DND-41 (cell line): ENCODE results near the gene CUBN.

Experiments
- EZH2 ChIP-seq: IDR thresholded peaks from 3 replicates; pipeline ENCODE4 v1.6.1; 2012; ENCODE audit warnings: borderline replicate concordance, low read depth, mild to moderate bottlenecking, moderate library complexity, low read length, inconsistent platforms; ENCODE audit not compliant: severe bottlenecking
- TF ChIP-seq, protein P1 (sequence below): IDR thresholded peaks from 2 replicates; pipeline ENCODE4 v1.5.1; 2012; ENCODE audit warnings: borderline replicate concordance, low read length, moderate library complexity, mild to moderate bottlenecking; ENCODE audit not compliant: poor library complexity, severe bottlenecking; ENCODE audit errors: extremely low read depth

DNA sequence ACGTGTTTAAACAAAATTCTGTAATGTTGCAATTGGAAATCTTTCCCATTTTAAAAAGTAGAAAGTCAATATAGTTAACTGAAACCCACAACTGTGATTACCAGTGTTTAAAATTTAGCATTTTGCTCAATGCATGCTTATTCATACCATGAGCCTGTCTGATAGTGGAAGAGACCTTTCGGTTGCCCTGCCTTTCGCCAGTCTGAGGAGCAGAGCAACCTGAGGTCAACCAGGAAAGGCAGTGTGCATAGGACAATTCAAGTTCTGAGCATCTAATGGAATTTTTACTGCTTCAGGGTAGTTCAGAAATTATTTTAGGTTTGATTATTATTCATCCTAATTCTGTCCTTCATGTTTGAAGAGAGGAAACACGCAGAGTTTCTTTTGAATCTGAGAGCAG, 100.8 kb downstream of the CUBN start:
- TF ChIP-seq, protein P1, sequence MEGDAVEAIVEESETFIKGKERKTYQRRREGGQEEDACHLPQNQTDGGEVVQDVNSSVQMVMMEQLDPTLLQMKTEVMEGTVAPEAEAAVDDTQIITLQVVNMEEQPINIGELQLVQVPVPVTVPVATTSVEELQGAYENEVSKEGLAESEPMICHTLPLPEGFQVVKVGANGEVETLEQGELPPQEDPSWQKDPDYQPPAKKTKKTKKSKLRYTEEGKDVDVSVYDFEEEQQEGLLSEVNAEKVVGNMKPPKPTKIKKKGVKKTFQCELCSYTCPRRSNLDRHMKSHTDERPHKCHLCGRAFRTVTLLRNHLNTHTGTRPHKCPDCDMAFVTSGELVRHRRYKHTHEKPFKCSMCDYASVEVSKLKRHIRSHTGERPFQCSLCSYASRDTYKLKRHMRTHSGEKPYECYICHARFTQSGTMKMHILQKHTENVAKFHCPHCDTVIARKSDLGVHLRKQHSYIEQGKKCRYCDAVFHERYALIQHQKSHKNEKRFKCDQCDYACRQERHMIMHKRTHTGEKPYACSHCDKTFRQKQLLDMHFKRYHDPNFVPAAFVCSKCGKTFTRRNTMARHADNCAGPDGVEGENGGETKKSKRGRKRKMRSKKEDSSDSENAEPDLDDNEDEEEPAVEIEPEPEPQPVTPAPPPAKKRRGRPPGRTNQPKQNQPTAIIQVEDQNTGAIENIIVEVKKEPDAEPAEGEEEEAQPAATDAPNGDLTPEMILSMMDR = no peak
- no peak for TF ChIP-seq EZH2
